ENCODE measurements around the gene DYSF. TPM values are rescaled to one million over a fixed set of nuclear protein-coding genes. Genes with fewer than 3 reads are reported as not detected.

Gene DYSF
- total RNA-seq, 2 experiments from 2014 or later, result not detected

DNA sequence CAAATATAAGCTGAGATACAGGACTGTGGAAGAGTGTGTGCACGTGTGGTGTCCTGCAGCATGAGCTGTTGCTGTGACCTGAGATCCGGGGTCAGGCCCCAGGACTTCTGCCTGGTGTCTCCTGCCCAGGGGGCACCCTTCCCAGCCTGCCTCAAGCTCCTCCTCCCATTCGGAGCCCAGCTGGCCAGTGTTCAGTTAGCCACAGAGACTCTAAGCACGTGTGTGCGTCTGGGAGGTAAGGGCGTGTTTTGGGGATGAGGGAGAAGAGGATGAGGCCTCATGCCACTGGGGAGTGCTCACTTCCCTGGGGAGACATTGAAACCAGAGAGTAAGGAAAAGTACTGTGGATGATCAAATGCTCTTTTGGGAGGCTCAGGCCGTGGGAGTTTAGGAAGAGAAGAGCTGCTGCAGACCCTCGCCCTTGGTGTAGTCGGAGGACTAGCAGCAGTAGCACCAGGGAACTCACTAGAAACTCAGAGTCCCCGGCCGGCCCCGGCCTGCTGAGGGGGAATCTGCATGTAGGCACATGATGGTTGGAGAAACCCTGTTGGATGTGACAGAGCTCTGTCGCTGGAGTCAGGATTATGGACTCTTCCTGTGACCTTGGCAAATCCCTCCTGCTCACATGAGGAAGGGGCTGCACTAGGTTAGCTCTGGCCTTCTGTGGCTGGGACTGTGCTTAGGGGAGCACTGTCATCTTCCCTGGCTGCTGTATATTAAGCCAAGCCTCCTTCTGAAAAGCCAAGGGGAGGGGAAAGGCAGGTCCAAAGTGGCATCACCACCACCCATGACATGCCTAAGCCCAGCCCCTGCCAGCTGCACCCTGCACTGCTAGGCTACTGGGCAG is 231.1 kb downstream of the DYSF start:
- no peaks in the 10 kb centered on the region for H3K4me1 Mint-ChIP-seq (ENCODE audit: low read depth)
- no peaks in the 10 kb centered on the region for H3K36me3 Mint-ChIP-seq
- no peaks in the 10 kb centered on the region for H3K27me3 Mint-ChIP-seq
- intact Hi-C loops (cut with micrococcal nuclease), result no loop called here
- CTCF ChIA-PET, result no interaction called here
- DNase-seq, result no peak
- POLR2A ChIA-PET, result no interaction called here
- H3K4me3 Mint-ChIP-seq, result no peak overlapping the region
- no peaks in the 10 kb centered on the region for H3K9me3 Mint-ChIP-seq
- H3K27ac Mint-ChIP-seq, result no peak overlapping the region

DNA sequence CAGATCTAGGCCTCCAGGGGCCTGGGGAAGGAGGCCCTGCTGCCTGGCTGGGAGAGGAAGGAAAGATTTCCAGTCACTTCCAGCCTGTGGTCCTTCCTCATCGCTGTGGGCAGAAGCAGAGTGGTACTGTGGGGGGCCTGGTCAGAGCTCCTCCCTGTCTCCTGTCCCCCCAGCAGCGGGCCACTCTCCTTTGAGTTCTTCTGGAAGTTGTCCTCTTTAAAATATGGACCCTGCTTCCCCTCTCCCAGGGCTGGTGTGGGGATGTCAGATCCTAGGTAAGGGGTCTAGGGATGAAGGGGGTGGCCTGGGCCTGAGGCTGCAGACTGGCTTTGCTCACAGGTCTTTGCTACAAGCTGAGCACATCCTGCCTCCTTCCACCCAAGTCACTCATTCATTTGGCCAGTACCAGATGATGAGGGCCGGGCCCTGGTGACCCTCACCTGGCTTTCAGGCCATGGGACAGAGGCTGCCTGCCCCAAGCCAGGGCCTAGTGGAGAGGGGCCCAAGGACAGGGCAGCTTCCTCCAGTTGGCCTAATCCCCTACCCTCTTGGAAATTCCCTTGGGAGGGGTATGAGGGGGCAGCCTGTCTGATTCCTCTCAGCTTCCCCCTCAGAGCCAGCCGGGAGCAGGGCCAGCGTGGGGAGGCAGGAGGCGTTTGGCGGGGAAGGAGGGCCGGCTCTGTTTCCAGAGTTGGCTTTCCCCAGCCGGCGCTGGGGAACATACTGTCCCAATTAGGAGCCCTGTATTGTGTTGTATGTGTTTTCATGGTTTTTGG is 231.9 kb downstream of the DYSF start:
- CTCF ChIA-PET, result no interaction called here
- POLR2A ChIA-PET, result no interaction called here
- Mint-ChIP-seq H3K4me3 (no peak overlapping the region), H3K36me3 (no peaks in the 10 kb centered on the region), H3K4me1 (ENCODE audit: low read depth) (no peaks in the 10 kb centered on the region), H3K9me3 (no peaks in the 10 kb centered on the region), H3K27me3 (no peaks in the 10 kb centered on the region), H3K27ac (no peak overlapping the region)
- intact Hi-C loops (cut with micrococcal nuclease), result no loop called here
- DNase-seq, result no peak

DNA sequence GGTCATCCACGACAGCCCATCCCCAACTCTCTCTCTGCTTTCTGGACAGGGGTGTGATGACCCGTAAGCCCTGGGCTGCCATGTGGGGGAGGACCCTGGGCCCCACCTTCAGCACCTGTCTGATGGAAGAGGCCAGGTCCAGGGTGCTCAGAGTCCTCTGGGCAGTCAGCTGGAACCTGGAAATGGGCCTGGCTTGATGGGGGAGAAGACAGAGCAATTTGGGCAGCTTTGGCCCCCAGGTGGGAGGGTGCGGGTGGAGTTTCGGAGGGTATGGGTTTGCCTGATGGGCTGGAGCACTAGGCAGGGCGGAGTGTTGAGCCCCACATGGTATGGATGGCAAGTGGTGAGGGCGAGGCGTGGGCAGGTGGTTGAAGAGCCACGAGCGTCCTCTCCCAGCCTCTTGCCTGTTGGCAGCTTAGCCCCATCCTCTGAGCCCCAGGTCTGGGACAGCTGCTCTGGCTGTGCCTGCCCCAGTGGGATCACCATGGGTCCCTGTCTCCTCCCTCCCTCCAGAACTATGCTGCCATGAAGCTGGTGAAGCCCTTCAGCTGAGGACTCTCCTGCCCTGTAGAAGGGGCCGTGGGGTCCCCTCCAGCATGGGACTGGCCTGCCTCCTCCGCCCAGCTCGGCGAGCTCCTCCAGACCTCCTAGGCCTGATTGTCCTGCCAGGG is 232.7 kb downstream of the DYSF start:
- no peaks in the 10 kb centered on the region for H3K9me3 Mint-ChIP-seq
- intact Hi-C loops (cut with micrococcal nuclease), result no loop called here
- H3K4me3 Mint-ChIP-seq, result no peak overlapping the region
- no peaks in the 10 kb centered on the region for H3K4me1 Mint-ChIP-seq (ENCODE audit: low read depth)
- H3K27me3 Mint-ChIP-seq, result no peaks in the 10 kb centered on the region
- H3K36me3 Mint-ChIP-seq, result no peaks in the 10 kb centered on the region
- H3K27ac Mint-ChIP-seq, result no peak overlapping the region
- DNase-seq, result no peak
- CTCF ChIA-PET, result no interaction called here
- POLR2A ChIA-PET, result no interaction called here

DNA sequence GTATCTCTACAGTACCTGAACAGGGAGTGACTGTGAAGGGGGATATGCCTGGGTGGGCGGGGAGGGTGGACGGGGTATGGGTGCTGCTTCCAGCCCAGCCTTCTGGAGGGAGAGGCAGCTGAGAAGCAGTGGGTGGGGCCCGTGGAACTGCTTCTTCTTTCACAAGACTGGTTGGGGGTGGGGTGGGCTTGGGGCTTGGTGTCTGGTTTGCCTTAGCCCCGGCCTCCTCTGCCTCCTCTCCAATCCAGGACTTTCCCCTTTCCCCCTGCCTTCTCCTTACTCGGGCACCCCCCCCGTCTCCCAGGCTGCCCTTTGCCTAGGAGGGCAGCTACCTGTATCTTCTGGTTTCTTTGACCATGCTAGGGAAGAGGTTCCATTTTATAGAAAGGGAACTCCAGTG is 233.4 kb downstream of the DYSF start:
- intact Hi-C loops (cut with micrococcal nuclease), result no loop called here
- Mint-ChIP-seq H3K9me3 (no peaks in the 10 kb centered on the region), H3K4me3 (no peak overlapping the region), H3K27ac (no peak overlapping the region), H3K27me3 (no peaks in the 10 kb centered on the region), H3K36me3 (no peaks in the 10 kb centered on the region), H3K4me1 (ENCODE audit: low read depth) (no peaks in the 10 kb centered on the region)
- ChIA-PET POLR2A (no interaction called here), CTCF (no interaction called here)
- DNase-seq, result no peak

DNA sequence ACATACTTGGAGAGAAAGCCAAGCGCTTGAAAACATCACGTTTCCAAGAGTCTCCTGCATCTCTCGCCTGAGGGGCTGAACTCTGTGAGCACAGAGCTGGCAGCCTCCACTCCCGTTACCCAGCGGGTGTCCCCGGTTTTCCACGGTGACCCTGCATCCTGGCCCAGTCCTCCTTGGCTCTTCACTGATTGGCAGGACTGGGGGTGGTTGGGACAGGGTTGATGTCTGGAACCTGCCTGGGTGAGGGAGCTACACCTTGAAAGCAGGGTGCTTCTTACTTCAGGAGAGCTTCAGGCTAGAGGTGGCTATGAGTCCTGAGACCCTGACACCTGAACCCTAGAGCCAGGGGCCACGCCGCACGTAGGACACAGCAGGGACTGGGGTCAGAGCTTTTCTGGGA is 234.1 kb downstream of the DYSF start:
- no peaks in the 10 kb centered on the region for H3K4me1 Mint-ChIP-seq (ENCODE audit: low read depth)
- no peaks in the 10 kb centered on the region for H3K36me3 Mint-ChIP-seq
- H3K4me3 Mint-ChIP-seq, result no peak overlapping the region
- H3K27ac Mint-ChIP-seq, result no peak overlapping the region
- no peaks in the 10 kb centered on the region for H3K9me3 Mint-ChIP-seq
- CTCF ChIA-PET, result no interaction called here
- DNase-seq, result no peak
- POLR2A ChIA-PET, result no interaction called here
- no peaks in the 10 kb centered on the region for H3K27me3 Mint-ChIP-seq
- intact Hi-C loops (cut with micrococcal nuclease), result no loop called here

DNA sequence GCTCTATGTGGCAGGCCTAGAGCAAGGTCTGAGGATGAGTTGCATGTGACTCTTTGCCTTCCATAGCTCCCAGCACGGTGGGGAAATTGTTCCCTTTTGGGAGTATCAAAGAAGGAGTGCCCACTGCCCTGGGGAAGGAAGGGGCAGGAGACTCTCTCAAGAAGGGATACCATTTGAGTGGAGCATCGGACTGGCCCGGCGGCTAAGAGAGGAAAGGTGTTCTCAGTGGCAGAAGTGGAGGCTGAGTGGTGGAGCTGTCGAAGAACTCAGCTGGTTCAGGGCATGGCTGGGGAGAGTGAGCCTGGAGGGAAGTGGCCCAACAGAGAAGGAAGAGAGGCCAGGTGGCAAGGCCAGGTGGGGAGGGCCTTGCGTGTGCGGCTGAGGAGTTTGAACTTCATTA is 235.2 kb downstream of the DYSF start:
- no peak overlapping the region for H3K27ac Mint-ChIP-seq
- no peaks in the 10 kb centered on the region for H3K9me3 Mint-ChIP-seq
- no peak for DNase-seq
- H3K36me3 Mint-ChIP-seq, result no peaks in the 10 kb centered on the region
- no peaks in the 10 kb centered on the region for H3K27me3 Mint-ChIP-seq
- no peak overlapping the region for H3K4me3 Mint-ChIP-seq
- POLR2A ChIA-PET, result no interaction called here
- intact Hi-C loops (cut with micrococcal nuclease), result no loop called here
- CTCF ChIA-PET, result no interaction called here
- no peaks in the 10 kb centered on the region for H3K4me1 Mint-ChIP-seq (ENCODE audit: low read depth)

DNA sequence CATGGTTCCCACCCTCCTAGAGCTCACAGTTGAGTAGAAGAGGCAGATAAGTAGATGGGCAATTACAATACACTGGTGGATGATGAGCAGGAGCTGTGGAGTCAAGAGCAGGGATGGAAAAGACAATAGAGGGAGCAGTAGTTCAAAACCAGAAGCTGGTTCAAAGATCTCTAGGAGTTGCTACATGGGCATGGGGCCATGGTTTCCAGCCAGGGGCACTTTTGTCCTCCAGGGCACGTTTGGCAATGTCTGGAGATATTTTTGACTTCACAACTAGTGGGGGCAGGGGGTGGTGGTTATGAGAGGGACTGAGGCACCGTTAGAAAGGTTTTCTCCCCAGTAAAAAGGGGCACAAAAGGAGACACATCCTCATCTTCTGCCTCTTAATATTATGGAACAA is 236.0 kb downstream of the DYSF start:
- intact Hi-C loops (cut with micrococcal nuclease), result no loop called here
- Mint-ChIP-seq H3K4me1 (ENCODE audit: low read depth) (no peaks in the 10 kb centered on the region), H3K9me3 (no peaks in the 10 kb centered on the region), H3K36me3 (no peaks in the 10 kb centered on the region), H3K4me3 (no peak overlapping the region), H3K27ac (no peak overlapping the region), H3K27me3 (no peaks in the 10 kb centered on the region)
- POLR2A ChIA-PET, result no interaction called here
- DNase-seq, result no peak
- CTCF ChIA-PET, result no interaction called here

DNA sequence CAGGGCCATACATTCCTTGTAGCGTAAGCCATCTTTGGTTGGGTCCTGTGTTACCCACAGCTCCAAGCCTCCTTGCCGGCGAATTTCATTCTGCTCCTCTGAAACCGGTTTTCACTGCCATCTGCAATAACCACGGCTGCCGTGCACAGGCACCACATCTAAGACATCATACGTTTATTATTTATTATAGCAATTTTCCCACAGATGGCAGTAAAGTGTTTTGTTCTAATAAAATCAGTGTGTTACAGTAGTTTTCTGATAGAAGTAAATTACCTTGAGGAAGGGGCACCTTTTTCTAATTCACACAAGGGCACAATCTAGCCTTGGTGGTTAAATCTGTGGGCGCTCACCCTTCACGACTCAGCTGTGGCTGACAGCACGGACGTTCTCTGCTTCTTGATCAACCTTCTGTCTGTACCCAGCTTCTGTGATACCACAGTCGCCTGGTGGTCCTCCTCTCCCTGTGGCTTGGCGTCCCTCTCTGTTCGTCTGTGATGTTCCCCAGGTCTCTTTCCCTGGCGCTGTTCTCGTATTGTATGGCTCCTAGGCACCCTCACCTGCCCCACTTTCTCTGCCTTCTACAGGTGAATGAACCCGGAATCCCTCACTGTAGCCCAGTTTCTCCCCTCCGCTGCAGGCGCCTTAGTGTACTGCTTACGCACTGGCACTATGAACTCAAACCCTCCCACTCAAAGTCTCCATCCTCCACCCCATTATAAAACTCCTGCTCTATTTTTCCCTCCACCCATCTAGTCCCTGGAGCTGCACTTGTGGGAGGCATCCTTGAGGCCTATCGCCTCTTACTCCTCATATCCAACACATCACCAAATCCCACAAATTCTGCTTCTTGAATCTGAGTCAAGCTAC is 236.8 kb downstream of the DYSF start:
- H3K4me3 Mint-ChIP-seq, result no peak overlapping the region
- no peaks in the 10 kb centered on the region for H3K9me3 Mint-ChIP-seq
- intact Hi-C loops (cut with micrococcal nuclease), result no loop called here
- ChIA-PET POLR2A (no interaction called here), CTCF (no interaction called here)
- H3K27ac Mint-ChIP-seq, result no peak overlapping the region
- no peaks in the 10 kb centered on the region for H3K27me3 Mint-ChIP-seq
- DNase-seq, result no peak
- H3K4me1 Mint-ChIP-seq (ENCODE audit: low read depth), result no peaks in the 10 kb centered on the region
- H3K36me3 Mint-ChIP-seq, result no peaks in the 10 kb centered on the region

DNA sequence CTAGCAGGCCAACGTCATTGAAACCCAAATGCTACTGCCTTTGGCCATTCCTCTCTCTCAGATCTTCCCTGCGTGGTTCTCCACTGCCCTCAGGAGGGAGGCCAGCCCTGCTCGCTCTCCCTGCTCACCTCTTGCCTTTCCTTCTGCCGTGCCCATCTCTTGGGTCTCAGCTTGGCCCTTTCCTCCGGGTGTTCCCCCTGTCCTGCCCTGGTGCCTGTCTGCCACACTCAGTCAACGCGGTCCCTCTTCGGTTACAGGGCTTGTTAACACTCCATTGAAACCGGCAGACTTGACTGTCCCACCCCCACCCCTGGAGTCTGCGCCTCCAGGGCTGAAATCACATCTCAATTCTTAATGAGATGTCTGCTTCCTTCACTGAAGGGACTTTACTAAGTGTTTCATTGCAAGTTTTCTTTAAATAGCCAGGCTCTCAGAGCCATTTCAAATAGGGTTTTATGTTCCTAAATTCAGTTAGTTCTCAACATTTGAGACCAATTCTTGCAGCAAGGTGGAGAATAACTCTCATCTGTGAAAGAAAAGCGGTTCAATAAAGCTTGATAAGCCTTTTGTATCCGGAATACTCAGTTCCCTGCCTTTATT is 237.6 kb downstream of the DYSF start:
- CTCF ChIA-PET, result no interaction called here
- no peak overlapping the region for H3K4me3 Mint-ChIP-seq
- H3K27ac Mint-ChIP-seq, result no peak overlapping the region
- DNase-seq, result no peak
- H3K9me3 Mint-ChIP-seq, result no peaks in the 10 kb centered on the region
- no peaks in the 10 kb centered on the region for H3K4me1 Mint-ChIP-seq (ENCODE audit: low read depth)
- intact Hi-C loops (cut with micrococcal nuclease), result no loop called here
- H3K27me3 Mint-ChIP-seq, result no peaks in the 10 kb centered on the region
- POLR2A ChIA-PET, result no interaction called here
- H3K36me3 Mint-ChIP-seq, result no peaks in the 10 kb centered on the region

DNA sequence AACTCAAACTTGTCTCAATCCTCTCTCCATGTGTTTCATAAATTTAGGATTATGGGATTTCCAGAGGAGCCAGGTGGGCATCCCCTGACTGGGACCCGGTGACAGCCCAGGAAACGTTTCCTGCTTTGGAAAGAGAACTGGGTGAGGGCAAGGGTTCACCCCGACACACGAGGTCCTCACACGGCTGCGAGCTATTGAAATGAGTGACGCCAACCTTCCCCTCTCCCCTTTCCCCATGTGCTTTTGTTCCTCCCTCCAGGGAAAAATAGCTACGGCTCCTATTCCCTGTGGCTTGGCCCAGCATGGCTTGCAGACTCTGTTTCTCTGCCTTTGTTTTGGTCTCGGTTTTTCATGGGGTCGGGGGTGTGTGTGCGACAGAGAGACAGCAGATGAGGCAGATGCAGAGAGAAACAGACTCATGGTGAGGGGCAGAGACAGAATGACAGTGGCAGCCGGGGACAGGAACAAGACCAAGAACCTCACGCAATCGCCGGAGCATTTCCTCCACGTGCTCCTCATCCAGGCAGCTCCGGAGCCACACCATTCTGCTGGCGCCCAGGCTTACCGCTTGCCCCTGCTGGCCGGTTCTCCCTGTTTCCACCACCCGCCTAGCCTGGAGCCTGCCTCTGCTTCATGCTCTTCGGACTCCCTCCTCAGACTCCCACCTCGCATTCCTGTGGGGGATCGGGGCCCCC is 238.5 kb downstream of the DYSF start:
- intact Hi-C loops (cut with micrococcal nuclease), result no loop called here
- H3K27me3 Mint-ChIP-seq, result no peaks in the 10 kb centered on the region
- no peaks in the 10 kb centered on the region for H3K9me3 Mint-ChIP-seq
- CTCF ChIA-PET, result no interaction called here
- H3K4me1 Mint-ChIP-seq (ENCODE audit: low read depth), result no peaks in the 10 kb centered on the region
- no peak overlapping the region for H3K4me3 Mint-ChIP-seq
- DNase-seq, result no peak
- POLR2A ChIA-PET, result no interaction called here
- H3K36me3 Mint-ChIP-seq, result no peaks in the 10 kb centered on the region
- H3K27ac Mint-ChIP-seq, result no peak overlapping the region

DNA sequence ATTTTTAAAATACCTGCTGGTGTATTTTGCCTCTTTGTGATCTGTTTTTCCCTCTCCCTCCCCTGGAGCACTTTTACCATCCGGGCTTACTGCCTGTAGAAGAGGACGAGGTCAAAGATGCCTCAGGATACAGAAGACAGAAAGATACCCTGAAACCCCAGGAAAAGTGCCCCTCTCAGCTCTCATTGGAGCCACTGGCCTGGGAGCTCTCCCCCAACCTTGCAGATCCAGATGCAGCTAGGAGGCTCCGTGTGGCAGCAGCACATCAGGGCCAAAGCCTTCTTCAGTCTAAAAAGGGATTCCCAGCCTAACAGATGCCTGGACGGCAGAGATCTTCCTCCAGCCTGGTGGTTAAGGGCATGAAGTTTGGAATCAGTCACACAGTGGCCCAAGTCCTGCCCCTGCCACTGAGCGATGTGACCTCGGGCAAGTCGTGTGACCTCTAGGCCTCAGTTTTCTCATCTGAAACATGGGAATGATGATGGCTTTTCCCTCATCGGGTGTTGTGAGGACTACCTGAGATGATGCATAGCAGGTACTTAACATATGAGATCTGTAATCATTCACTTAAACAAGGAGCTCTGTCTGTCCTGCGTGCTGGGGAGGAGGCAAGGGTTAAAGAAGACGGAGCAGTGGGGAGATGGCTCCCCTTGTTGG is 239.4 kb downstream of the DYSF start:
- ChIA-PET CTCF (no interaction called here), POLR2A (no interaction called here)
- no peaks in the 10 kb centered on the region for H3K4me1 Mint-ChIP-seq (ENCODE audit: low read depth)
- H3K36me3 Mint-ChIP-seq, result no peaks in the 10 kb centered on the region
- H3K27ac Mint-ChIP-seq, result no peak overlapping the region
- no peaks in the 10 kb centered on the region for H3K27me3 Mint-ChIP-seq
- intact Hi-C loops (cut with micrococcal nuclease), result no loop called here
- H3K4me3 Mint-ChIP-seq, result no peak overlapping the region
- H3K9me3 Mint-ChIP-seq, result no peaks in the 10 kb centered on the region
- no peak for DNase-seq
